ENCODE measurements around the gene EHD1.

EHD1 gene

GRCh38 chr11:64810891-64811272 is 67.5 kb downstream of the EHD1 start:
- Histone ChIP-seq H3K9ac (ENCODE audit: low read depth in 1 of 2, low read length in 2 of 2) (peak overlapping the region in 1 of 2 donors; percentile 70), H3K27me3 (ENCODE audit: control insufficient read depth in 1 of 2, insufficient read depth in 2 of 2, low read length in 2 of 2) (no peaks in the 10 kb centered on the region), H3K9me3 (ENCODE audit: control insufficient read depth in 1 of 2, low read length in 2 of 2) (no peaks in the 10 kb centered on the region), H3K27ac (ENCODE audit: low read depth, low read length) (no peak overlapping the region), H3K4me1 (ENCODE audit: control insufficient read depth in 1 of 2, insufficient read depth in 2 of 2, low read length in 2 of 2) (peaks cover 6 to 7% of the 10 kb centered on the region in 2 donors), H3K4me3 (ENCODE audit: low read depth in 1 of 2, low read length in 2 of 2) (peak overlapping the region; percentile 83 to 84), H3K36me3 (ENCODE audit: control insufficient read depth in 1 of 2, insufficient read depth in 2 of 2, low read length in 2 of 2) (peaks cover 4 to 8% of the 10 kb centered on the region in 2 donors)

DNA sequence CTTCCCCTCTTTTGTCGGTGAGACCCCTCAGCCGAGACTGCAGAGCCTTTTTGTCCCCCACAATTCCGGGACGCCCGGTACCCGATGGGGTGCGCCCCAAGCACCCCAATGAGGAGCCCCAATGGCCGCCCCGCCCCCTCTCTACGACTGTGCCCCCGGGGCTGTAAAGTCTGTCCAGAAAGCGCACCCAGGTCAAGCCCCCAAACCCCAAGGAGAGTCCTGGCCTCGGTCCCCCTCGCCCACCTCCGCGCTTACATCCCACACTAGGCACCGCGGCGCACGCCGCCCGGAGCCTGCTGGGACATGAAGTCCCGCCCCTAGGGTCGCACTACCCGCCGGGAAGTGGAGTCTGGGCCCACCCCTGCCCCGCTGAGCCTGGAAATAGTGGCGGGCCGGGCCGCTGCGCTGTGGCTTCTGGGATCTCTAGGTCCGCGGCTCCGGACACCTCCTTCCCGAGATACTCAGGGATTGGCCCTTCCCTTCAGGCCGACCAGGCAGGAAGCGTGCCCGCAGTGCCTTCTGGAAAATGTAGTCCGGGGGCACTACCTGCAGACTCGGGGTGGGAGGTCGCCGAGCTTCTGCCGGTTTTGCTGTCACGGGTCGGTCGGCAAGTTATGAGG is 68.0 kb downstream of the EHD1 start, which contains the start of gene MEN1:
Gene MEN1, minus strand, starts transcription at position 281 of the 620 bp plus-strand sequence. CDS start 442 bp downstream, outside the sequence.
- Histone ChIP-seq H3K27me3 (ENCODE audit: control insufficient read depth in 1 of 2, insufficient read depth in 2 of 2, low read length in 2 of 2) (no peaks in the 10 kb centered on the region), H3K9ac (ENCODE audit: low read depth in 1 of 2, low read length in 2 of 2) (peak within 1 kb of the TSS; percentile 64 to 70), H3K4me3 (ENCODE audit: low read depth in 1 of 2, low read length in 2 of 2) (peak within 1 kb of the TSS; percentile 83 to 84), H3K9me3 (ENCODE audit: control insufficient read depth in 1 of 2, low read length in 2 of 2) (no peaks in the 10 kb centered on the region), H3K4me1 (ENCODE audit: control insufficient read depth in 1 of 2, insufficient read depth in 2 of 2, low read length in 2 of 2) (peaks cover 6 to 7% of the 10 kb centered on the region in 2 donors), H3K36me3 (ENCODE audit: control insufficient read depth in 1 of 2, insufficient read depth in 2 of 2, low read length in 2 of 2) (peaks cover 9 to 11% of the 10 kb centered on the region in 2 donors), H3K27ac (ENCODE audit: low read depth, low read length) (peak within 1 kb of the TSS; percentile 55)

DNA sequence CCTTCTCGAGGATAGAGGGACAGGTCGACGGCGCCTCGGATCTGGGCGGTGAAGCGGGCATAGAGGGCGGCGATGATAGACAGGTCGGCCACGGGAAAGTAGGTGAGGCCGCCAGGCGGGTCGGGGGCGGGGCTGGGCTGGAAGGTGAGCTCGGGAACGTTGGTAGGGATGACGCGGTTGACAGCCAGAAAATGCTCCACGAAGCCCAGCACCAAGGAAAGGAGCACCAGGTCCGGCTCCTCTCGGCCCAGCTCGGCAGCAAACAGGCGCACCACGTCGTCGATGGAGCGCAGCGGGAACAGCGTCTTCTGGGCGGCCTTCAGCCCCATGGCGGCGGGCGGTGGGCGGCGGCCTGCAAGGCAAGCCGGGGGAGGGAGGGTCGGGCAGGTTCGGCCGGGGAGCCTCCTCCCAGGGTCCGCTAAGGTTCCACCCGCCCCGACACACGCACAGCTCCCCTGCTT is 68.6 kb downstream of the EHD1 start:
- peak overlapping the region; percentile 83 to 84 for H3K4me3 ChIP-seq (ENCODE audit: low read depth in 1 of 2, low read length in 2 of 2)
- H3K4me1 ChIP-seq (ENCODE audit: control insufficient read depth in 1 of 2, insufficient read depth in 2 of 2, low read length in 2 of 2), result peaks cover 6 to 7% of the 10 kb centered on the region in 2 donors
- peak overlapping the region; percentile 10 for H3K27ac ChIP-seq (ENCODE audit: low read depth, low read length)
- H3K36me3 ChIP-seq (ENCODE audit: control insufficient read depth in 1 of 2, insufficient read depth in 2 of 2, low read length in 2 of 2), result peaks cover 15 to 17% of the 10 kb centered on the region in 2 donors
- H3K9ac ChIP-seq (ENCODE audit: low read depth in 1 of 2, low read length in 2 of 2), result peak overlapping the region; percentile 64 to 70
- H3K27me3 ChIP-seq (ENCODE audit: control insufficient read depth in 1 of 2, insufficient read depth in 2 of 2, low read length in 2 of 2), result no peaks in the 10 kb centered on the region
- no peaks in the 10 kb centered on the region for H3K9me3 ChIP-seq (ENCODE audit: control insufficient read depth in 1 of 2, low read length in 2 of 2)

DNA sequence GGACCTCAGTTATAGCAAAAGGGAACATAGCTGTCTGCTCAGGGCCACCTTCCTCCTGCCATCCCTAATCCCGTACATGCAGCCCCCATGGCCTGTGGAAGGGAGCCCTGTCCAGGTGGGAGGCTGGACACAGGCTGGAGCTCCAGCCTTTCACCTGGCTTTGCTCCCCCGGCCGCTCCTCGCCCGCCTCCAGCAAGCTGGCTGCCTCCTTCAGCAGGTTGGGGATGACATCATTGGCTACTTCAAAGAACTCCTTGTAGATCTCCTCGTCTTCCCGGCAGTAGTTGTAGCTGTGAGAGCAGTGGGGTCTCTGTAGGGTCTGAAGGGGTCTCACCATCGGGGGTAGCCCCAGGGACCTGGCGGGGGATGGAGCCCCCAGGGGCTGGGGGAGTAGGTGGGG is 72.9 kb downstream of the EHD1 start:
- no peak overlapping the region for H3K27ac ChIP-seq (ENCODE audit: low read depth, low read length)
- H3K9ac ChIP-seq (ENCODE audit: low read depth in 1 of 2, low read length in 2 of 2), result no peak overlapping the region
- no peaks in the 10 kb centered on the region for H3K27me3 ChIP-seq (ENCODE audit: control insufficient read depth in 1 of 2, insufficient read depth in 2 of 2, low read length in 2 of 2)
- no peaks in the 10 kb centered on the region for H3K9me3 ChIP-seq (ENCODE audit: control insufficient read depth in 1 of 2, low read length in 2 of 2)
- H3K4me3 ChIP-seq (ENCODE audit: low read depth in 1 of 2, low read length in 2 of 2), result no peak overlapping the region
- H3K36me3 ChIP-seq (ENCODE audit: control insufficient read depth in 1 of 2, insufficient read depth in 2 of 2, low read length in 2 of 2), result peaks cover 16 to 17% of the 10 kb centered on the region in 2 donors
- peaks cover 28 to 31% of the 10 kb centered on the region in 2 donors for H3K4me1 ChIP-seq (ENCODE audit: control insufficient read depth in 1 of 2, insufficient read depth in 2 of 2, low read length in 2 of 2)

DNA sequence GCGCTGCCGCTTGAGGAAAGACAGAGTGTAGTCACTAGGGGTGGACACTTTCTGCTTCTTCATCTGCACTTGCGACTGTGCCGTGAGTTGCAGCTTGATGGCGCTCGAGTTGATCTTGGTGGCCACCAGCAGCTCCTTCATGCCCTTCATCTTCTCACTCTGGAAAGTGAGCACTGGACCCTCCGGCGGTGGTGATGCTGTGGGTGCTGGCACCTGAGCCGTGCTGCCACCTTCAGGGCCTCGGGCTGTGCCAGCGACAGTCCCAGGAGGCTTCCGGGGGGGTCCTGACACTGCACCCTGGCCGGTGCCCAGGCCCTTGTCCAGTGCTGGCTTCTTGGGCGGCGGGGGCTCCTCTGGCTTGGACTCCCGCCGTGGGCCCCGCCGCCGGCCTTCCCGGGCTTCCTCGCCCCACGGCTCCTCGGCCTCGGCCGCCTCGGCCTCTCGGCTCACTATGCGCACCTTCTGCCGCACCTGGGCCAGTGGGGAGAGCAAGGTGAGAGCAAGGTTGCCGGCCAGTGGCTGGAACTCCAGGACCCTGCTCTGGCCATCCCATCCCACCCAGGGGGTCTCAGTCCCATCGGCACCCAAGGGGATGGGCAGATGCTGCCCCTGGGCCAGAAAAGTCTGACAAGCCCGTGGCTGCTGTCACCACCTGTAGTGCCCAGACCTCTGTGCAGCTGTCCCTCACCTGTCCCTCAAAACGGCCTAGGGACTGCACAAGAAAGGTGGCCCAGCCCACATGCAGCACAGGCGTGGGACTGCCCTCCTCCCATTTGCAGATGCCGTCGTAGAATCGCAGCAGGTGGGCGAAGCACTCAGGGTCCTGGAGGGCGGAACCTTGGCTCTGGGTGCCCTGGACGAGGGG is 73.8 kb downstream of the EHD1 start:
- no peak overlapping the region for H3K9ac ChIP-seq (ENCODE audit: low read depth in 1 of 2, low read length in 2 of 2)

DNA sequence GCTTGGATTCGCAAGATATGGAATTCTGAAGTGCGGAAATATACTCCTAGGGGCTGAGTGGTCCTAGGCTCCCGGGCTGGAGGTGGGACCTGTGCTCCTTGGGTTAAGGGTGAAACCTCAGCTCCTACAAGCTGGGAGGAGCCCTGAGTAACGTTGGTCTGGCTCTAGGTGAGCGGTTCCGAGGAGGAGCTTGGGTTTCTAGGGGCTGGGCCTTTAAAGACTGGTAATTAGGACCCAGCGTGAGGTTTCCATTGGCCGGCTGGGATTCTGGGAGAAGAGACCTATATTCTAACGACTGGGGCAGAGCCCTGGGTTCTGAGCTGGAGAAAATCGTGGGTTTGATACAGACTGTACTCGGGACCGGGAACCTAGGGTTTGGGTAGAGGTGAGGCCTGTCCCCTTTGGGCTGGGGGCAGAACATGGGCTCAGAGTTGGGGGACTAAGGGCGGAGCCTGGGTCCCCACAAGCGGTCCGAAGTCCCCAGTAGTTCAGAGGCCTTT is 74.5 kb downstream of the EHD1 start:
- Histone ChIP-seq H3K4me3 (ENCODE audit: low read depth in 1 of 2, low read length in 2 of 2) (peak overlapping the region; percentile 70 to 73), H3K36me3 (ENCODE audit: control insufficient read depth in 1 of 2, insufficient read depth in 2 of 2, low read length in 2 of 2) (peaks cover 16 to 17% of the 10 kb centered on the region in 2 donors), H3K27me3 (ENCODE audit: control insufficient read depth in 1 of 2, insufficient read depth in 2 of 2, low read length in 2 of 2) (no peaks in the 10 kb centered on the region), H3K9me3 (ENCODE audit: control insufficient read depth in 1 of 2, low read length in 2 of 2) (no peaks in the 10 kb centered on the region), H3K4me1 (ENCODE audit: control insufficient read depth in 1 of 2, insufficient read depth in 2 of 2, low read length in 2 of 2) (peaks cover 23 to 24% of the 10 kb centered on the region in 2 donors), H3K9ac (ENCODE audit: low read depth in 1 of 2, low read length in 2 of 2) (peak overlapping the region; percentile 55 to 59), H3K27ac (ENCODE audit: low read depth, low read length) (peak overlapping the region; percentile 43)

More for the DNA sequence above, 73.8 kb downstream of the EHD1 start:
- H3K9me3 ChIP-seq (ENCODE audit: control insufficient read depth in 1 of 2, low read length in 2 of 2), result no peaks in the 10 kb centered on the region
- peaks cover 16 to 17% of the 10 kb centered on the region in 2 donors for H3K36me3 ChIP-seq (ENCODE audit: control insufficient read depth in 1 of 2, insufficient read depth in 2 of 2, low read length in 2 of 2)
- no peak overlapping the region for H3K27ac ChIP-seq (ENCODE audit: low read depth, low read length)
- H3K27me3 ChIP-seq (ENCODE audit: control insufficient read depth in 1 of 2, insufficient read depth in 2 of 2, low read length in 2 of 2), result no peaks in the 10 kb centered on the region
- H3K4me1 ChIP-seq (ENCODE audit: control insufficient read depth in 1 of 2, insufficient read depth in 2 of 2, low read length in 2 of 2), result peaks cover 27% of the 10 kb centered on the region in 2 donors
- H3K4me3 ChIP-seq (ENCODE audit: low read depth in 1 of 2, low read length in 2 of 2), result no peak overlapping the region

GRCh38 chr11:64803158-64803845 is 75.1 kb downstream of the EHD1 start, which contains the start of gene MAP4K2:
Gene MAP4K2 (minus strand): TSS chr11:64803214. CDS start chr11:64803149, 65 bp downstream.
- no peaks in the 10 kb centered on the region for H3K27me3 ChIP-seq (ENCODE audit: control insufficient read depth in 1 of 2, insufficient read depth in 2 of 2, low read length in 2 of 2)
- H3K4me3 ChIP-seq (ENCODE audit: low read depth in 1 of 2, low read length in 2 of 2), result peak within 1 kb of the TSS; percentile 73
- no peaks in the 10 kb centered on the region for H3K9me3 ChIP-seq (ENCODE audit: control insufficient read depth in 1 of 2, low read length in 2 of 2)
- peak within 1 kb of the TSS; percentile 56 for H3K27ac ChIP-seq (ENCODE audit: low read depth, low read length)
- peaks cover 16 to 17% of the 10 kb centered on the region in 2 donors for H3K36me3 ChIP-seq (ENCODE audit: control insufficient read depth in 1 of 2, insufficient read depth in 2 of 2, low read length in 2 of 2)
- H3K4me1 ChIP-seq (ENCODE audit: control insufficient read depth in 1 of 2, insufficient read depth in 2 of 2, low read length in 2 of 2), result peaks cover 23 to 24% of the 10 kb centered on the region in 2 donors
- peak within 1 kb of the TSS; percentile 55 to 59 for H3K9ac ChIP-seq (ENCODE audit: low read depth in 1 of 2, low read length in 2 of 2)

DNA sequence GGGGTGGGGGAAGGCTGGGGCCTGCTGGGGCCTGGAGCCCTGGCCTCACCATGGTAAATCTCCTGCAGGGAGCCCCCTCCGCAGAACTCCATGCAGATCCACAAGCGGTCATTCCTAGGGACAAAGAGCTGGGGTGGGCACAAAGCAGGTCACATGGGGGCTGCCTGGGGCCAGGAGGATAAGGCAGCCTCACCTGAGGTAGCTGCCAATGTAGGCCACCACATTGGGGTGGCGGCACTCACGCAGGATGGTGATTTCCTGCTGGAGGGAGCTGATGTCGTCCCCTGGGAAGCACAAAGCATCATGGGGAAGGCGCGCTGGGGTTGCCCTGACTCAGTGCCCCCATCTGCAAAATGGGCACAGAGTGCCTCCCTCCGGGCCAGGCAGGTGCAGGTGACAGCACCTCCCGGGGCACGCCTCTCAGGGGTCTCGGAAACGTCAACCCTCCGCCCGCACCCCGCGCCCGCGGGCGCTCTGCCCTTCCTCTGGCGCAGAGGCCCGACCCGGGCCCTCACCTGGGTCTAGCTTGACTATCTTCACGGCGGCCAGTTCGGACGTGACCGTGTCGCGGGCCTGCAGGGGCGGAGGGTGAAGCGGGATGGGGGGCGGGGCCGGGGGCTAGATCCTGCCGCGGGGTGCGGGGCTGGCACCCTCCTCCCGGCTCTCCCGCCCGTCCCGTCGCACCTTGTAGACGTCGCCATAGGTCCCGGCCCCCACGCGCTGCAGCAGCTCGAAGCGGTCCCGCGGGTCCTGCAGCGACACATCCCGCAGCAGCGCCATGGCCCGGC is 75.9 kb downstream of the EHD1 start:
- peaks cover 16 to 17% of the 10 kb centered on the region in 2 donors for H3K36me3 ChIP-seq (ENCODE audit: control insufficient read depth in 1 of 2, insufficient read depth in 2 of 2, low read length in 2 of 2)

More for the DNA sequence above, 75.9 kb downstream of the EHD1 start:
- H3K27me3 ChIP-seq (ENCODE audit: control insufficient read depth in 1 of 2, insufficient read depth in 2 of 2, low read length in 2 of 2), result no peaks in the 10 kb centered on the region
- H3K9me3 ChIP-seq (ENCODE audit: control insufficient read depth in 1 of 2, low read length in 2 of 2), result no peaks in the 10 kb centered on the region
- H3K4me1 ChIP-seq (ENCODE audit: control insufficient read depth in 1 of 2, insufficient read depth in 2 of 2, low read length in 2 of 2), result peaks cover 23 to 24% of the 10 kb centered on the region in 2 donors
- H3K9ac ChIP-seq (ENCODE audit: low read depth in 1 of 2, low read length in 2 of 2), result peak overlapping the region; percentile 10 to 47
- peak overlapping the region; percentile 62 to 73 for H3K4me3 ChIP-seq (ENCODE audit: low read depth in 1 of 2, low read length in 2 of 2)
- H3K27ac ChIP-seq (ENCODE audit: low read depth, low read length), result peak overlapping the region; percentile 42
